Measurements from ENCODE around the gene IFNGR2. TPM values are rescaled to one million over a fixed set of nuclear protein-coding genes. Genes with fewer than 3 reads are reported as not detected.
"Not testable (repeated sequence)": the region's sequence is repeated elsewhere in the genome, so short reads cannot be mapped to it uniquely, and the experiment has no call there.

The IFNGR2 gene
- total and polyA plus RNA-seq, 2 of the 4 experiments (the other 2 are of a cell fraction): 66.0 to 73.8 TPM

GRCh38 chr21:33379934-33380333, 23.3 kb upstream of the IFNGR2 start:
- H3K79me1 ChIP-seq (ENCODE audit: low read depth in 1 of 2, low read length in 2 of 2); in situ Hi-C loops (cut with MboI; ENCODE audit: low sequenced_read_pairs); dilution Hi-C loops (cut with HindIII; ENCODE audit: low sequenced_read_pairs, unreplicated experiment); CTCF ChIA-PET; H4K20me1 ChIP-seq (ENCODE audit: insufficient read depth, low read length); H3K4me3 ChIP-seq (ENCODE audit: insufficient read depth, low read depth, low read length); POLR2A ChIA-PET (ENCODE audit: unreplicated experiment); H3K36me3 ChIP-seq (ENCODE audit: control insufficient read depth, insufficient read depth, low read length); H3K9me3 ChIP-seq (ENCODE audit: control insufficient read depth, insufficient read depth, low read length); H3K9ac ChIP-seq (ENCODE audit: low read depth, low read length); intact Hi-C loops (cut with micrococcal nuclease); BruUV-seq (replicated peaks); H3K27me3 ChIP-seq (ENCODE audit: control insufficient read depth, insufficient read depth, low read length): not testable (repeated sequence)
- peak overlapping the region; percentile 3; the same call in 1 of the 2 replicates for H3K18ac ChIP-seq (ENCODE audit: low read depth, low read length)
- peaks cover 12% of the 10 kb centered on the region; the same call in 1 of the 2 replicates for H3K9me1 ChIP-seq (ENCODE audit: insufficient read depth, low read length)
- peaks cover 12% of the 10 kb centered on the region for H3K4me1 ChIP-seq (ENCODE audit: control insufficient read depth, insufficient read depth, low read length)
- peak overlapping the region; percentile 47 for H2AFZ ChIP-seq (replicated peaks; ENCODE audit: low read length, poor library complexity)
- peak overlapping the region; percentile 50 for H3K27ac ChIP-seq (ENCODE audit: insufficient read depth, low read length)
- peak overlapping the region; percentile 56; the same call in 1 of the 2 replicates for H4K91ac ChIP-seq (ENCODE audit: insufficient read depth, low read depth, low read length)
- peak; percentile 83 for DNase-seq
- ATAC-seq (ENCODE audit: low read depth): peak; percentile 60
- H3K23ac ChIP-seq (ENCODE audit: low read depth, low read length): 0 out of 2 replicates have a peak overlapping the region, but pooled peaks have one; percentile 35
- WGBS, 2 experiments (ENCODE audit: extremely low coverage in 2 of 2, insufficient read length in 1 of 2): no CpG with 5 or more reads among the region's 1 CpG
- peak overlapping the region; percentile 31; the same call in 1 of the 3 replicates for H2BK15ac ChIP-seq (ENCODE audit: low read depth, low read length)
- H4K8ac ChIP-seq (ENCODE audit: low read depth in 2 of 2, low read length in 2 of 2): peak overlapping the region; percentile 49 to 67; a peak in 3 of 4 replicates
- 0 out of 2 replicates have a peak overlapping the region, but pooled peaks have one; percentile 4 for H4K5ac ChIP-seq (ENCODE audit: low read depth, low read length)
- H2AK5ac ChIP-seq (ENCODE audit: low read depth, low read length): peak overlapping the region; percentile 83; the same call in 1 of the 2 replicates
- TF ChIP-seq CEBPB (IDR thresholded peaks at IDR 0.05; ENCODE audit: low read depth, low read length): peak; percentile 96
- peak overlapping the region; percentile 80 for H3K4ac ChIP-seq (ENCODE audit: low read depth, low read length)
- H2BK120ac ChIP-seq (ENCODE audit: low read depth, low read length): peak overlapping the region; percentile 78
- peak overlapping the region; percentile 78 for H2BK5ac ChIP-seq (ENCODE audit: low read depth, low read length, poor library complexity, severe bottlenecking)
- peak overlapping the region; percentile 63; the same call in 1 of the 2 replicates for H3K56ac ChIP-seq (ENCODE audit: extremely low read depth, insufficient read depth, low read length)
- peak overlapping the region; percentile 75 for H2BK20ac ChIP-seq (ENCODE audit: low read depth, low read length)
- H3K4me2 ChIP-seq (ENCODE audit: low read depth, low read length): peak overlapping the region; percentile 9; the same call in 1 of the 2 replicates
- peak overlapping the region; percentile 30 for H2AK9ac ChIP-seq (replicated peaks; ENCODE audit: low read depth, low read length, poor library complexity)
- peak overlapping the region; percentile 23; the same call in 1 of the 2 replicates for H3K14ac ChIP-seq (replicated peaks; ENCODE audit: low read depth, low read length)
